Sigmoid colon (tissue), 7 donors: ENCODE results near the gene TMEM82. TPM values are rescaled to one million over a fixed set of nuclear protein-coding genes. Genes with fewer than 3 reads are reported as not detected.

Experiments
- DNase-seq: peaks from one replicate; pipeline ENCODE4 v3.0.0-alpha.2; 2019
- H3K27ac ChIP-seq, 4 donors: fragments of 200-600 bp; sonication (generic); one replicate each; pipeline ENCODE4 v1.5.1; 2016 to 2019; ENCODE audit warnings: mild to moderate bottlenecking in 1 of 4
- H3K27me3 ChIP-seq, 3 donors: fragments of 200-600 bp; sonication (generic); one replicate each; pipeline ENCODE4 v1.5.1; 2019; ENCODE audit warnings: mild to moderate bottlenecking in 1 of 3
- H3K36me3 ChIP-seq, 4 donors: fragments of 200-600 bp; sonication (generic); one replicate each; pipeline ENCODE4 v1.5.1; 2016 to 2019
- H3K4me1 ChIP-seq, 4 donors: fragments of 200-600 bp; sonication (generic); one replicate each; pipeline ENCODE4 v1.5.1; 2017 to 2019
- H3K4me3 ChIP-seq, 4 donors: fragments of 200-600 bp; sonication (generic); one replicate each; pipeline ENCODE4 v1.5.1; 2017 to 2019; ENCODE audit warnings: mild to moderate bottlenecking in 2 of 4, moderate library complexity in 1 of 4
- H3K9me3 ChIP-seq, 4 donors: fragments of 200-600 bp in 3 of 4; sonication (generic) in 3 of 4; one replicate each; pipeline versions ENCODE4 v1.5.1 to v1.6.1; 2013 to 2019
- EP300 ChIP-seq, 4 donors: sonication (generic); formaldehyde crosslinking; IDR thresholded peaks; one replicate each; pipeline ENCODE4 v1.6.1; 2017; ENCODE audit warnings: antibody characterized with exemption in 4 of 4
- POLR2A ChIP-seq, 2 donors: fragments of 450-650 bp; IDR thresholded peaks; one replicate each; pipeline ENCODE4 v1.6.1; 2016; ENCODE audit warnings: antibody characterized with exemption in 2 of 2, mild to moderate bottlenecking in 2 of 2, moderate library complexity in 2 of 2
- POLR2AphosphoS5 ChIP-seq, 4 donors: sonication (generic); formaldehyde crosslinking; IDR thresholded peaks; one replicate each; pipeline ENCODE4 v1.6.1; 2017; ENCODE audit warnings: antibody characterized with exemption in 4 of 4
- WGBS, 2 donors: extraction: QIAGEN DNeasy Blood & Tissue Kit; methylation state at CpG; one replicate each; pipeline ENCODE4 v1.1.7; 2013; 5-methylcytosine and 5-hydroxymethylcytosine counted together
- intact Hi-C: fragments of 100-400 bp; cut with DNase I; formaldehyde crosslinking; loops from one replicate; pipeline ENCODE4 v1.15.1; 2023
- polyA plus RNA-seq, 3 donors: library from polyadenylated mRNA; stranded (reverse); fragments of 200-250 nt; gene quantifications; one replicate each; pipeline ENCODE4 v1.2.3, GENCODE V29; 2013
- total RNA-seq, 4 donors: library from RNA; depleted of rRNA; stranded (reverse); fragments of >200 nt; gene quantifications; one replicate each; pipeline ENCODE4 v1.1.0, GENCODE V29; 2016
- TF ChIP-seq, protein P1 (sequence below), 4 experiments: fragments of 450-650 bp in 3 of 4; fragments of 200-600 bp in 1 of 4; IDR thresholded peaks; one replicate each; pipeline ENCODE4 v1.5.1; 2016 to 2019; ENCODE audit warnings: antibody characterized with exemption in 4 of 4, mild to moderate bottlenecking in 3 of 4, moderate library complexity in 2 of 4
- donor health status: healthy with polysubstance abuse.
- donor health status: Bipolar disorder and iron deficiency.
- donor health status: healthy.

Gene TMEM82
- total and polyA plus RNA-seq, 7 donors: 0.55 to 19.3 (median 11.1) TPM; not detected in 3

- intact Hi-C loops: loop anchor here (2.0 kb wide), 1 partner anchor 73 kb away; the partner anchor contains the start of gene PLEKHM2
- 4 to 15% methylated on average over 24 of the region's 24 CpGs for WGBS, 2 donors
- no peak for DNase-seq
- Histone ChIP-seq H3K27me3 (peaks cover 0 to 13% (median 2%) of the 10 kb centered on the region in 3 donors), H3K4me1 (peaks cover 0 to 48% (median 43%) of the 10 kb centered on the region in 4 donors), H3K4me3 (peak overlapping the region; percentile 79 to 94 (median 88)), H3K36me3 (no peaks in the 10 kb centered on the region), H3K9me3 (no peaks in the 10 kb centered on the region), H3K27ac (peak overlapping the region; percentile 79 to 84 (median 81))
- TF ChIP-seq, protein P1, sequence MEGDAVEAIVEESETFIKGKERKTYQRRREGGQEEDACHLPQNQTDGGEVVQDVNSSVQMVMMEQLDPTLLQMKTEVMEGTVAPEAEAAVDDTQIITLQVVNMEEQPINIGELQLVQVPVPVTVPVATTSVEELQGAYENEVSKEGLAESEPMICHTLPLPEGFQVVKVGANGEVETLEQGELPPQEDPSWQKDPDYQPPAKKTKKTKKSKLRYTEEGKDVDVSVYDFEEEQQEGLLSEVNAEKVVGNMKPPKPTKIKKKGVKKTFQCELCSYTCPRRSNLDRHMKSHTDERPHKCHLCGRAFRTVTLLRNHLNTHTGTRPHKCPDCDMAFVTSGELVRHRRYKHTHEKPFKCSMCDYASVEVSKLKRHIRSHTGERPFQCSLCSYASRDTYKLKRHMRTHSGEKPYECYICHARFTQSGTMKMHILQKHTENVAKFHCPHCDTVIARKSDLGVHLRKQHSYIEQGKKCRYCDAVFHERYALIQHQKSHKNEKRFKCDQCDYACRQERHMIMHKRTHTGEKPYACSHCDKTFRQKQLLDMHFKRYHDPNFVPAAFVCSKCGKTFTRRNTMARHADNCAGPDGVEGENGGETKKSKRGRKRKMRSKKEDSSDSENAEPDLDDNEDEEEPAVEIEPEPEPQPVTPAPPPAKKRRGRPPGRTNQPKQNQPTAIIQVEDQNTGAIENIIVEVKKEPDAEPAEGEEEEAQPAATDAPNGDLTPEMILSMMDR (IDR thresholded peaks at IDR 0.05): no peak
- TF ChIP-seq POLR2A (IDR thresholded peaks at IDR 0.05) (no peak), POLR2AphosphoS5 (IDR thresholded peaks at IDR 0.05) (no peak), EP300 (IDR thresholded peaks at IDR 0.05) (no peak)
Measured at GRCh38 chr1:15757575-15758342, 15.5 kb downstream of the TMEM82 start.

DNA sequence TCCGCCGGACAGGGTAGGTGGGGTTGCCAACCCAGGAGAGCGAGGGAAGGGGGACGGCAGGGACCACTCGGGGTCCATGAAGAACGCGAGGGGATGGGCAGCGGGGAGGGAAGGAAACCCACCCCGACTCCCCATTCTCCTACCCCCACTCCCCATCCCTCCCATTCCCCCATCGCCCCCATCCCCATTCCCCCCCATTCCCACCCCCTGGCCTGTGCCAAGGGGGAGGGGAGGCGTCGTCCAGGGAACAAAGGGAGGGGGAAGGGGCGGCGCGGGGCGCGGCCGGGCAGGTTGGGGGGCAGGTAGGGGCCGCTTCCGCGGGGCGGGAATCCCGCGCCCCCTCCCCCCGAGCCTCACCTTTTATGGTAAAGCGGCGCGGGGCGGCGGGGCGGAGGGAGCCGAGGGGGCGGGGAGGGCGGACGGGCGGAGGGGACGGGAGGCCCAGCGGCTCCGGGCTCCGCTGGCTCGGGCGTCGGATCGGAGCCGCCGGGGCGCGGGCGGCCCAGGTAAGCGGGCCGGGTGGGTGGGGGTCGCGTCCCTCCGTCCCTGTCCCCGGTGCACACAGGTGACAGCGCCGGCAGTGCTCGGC, 16.1 kb downstream of the TMEM82 start, which contains the start of gene FBLIM1:
TSS of gene FBLIM1 (plus strand) at position 453 of the 589 bp plus-strand sequence. CDS start 6,189 bp downstream, outside the sequence.
- intact Hi-C loops: loop anchor here (2.0 kb wide), 1 partner anchor 74 kb away; the partner anchor contains the start of gene PLEKHM2
- Histone ChIP-seq H3K27ac (peak within 1 kb of the TSS; percentile 79 to 84 (median 81)), H3K27me3 (peaks cover 0 to 13% (median 2%) of the 10 kb centered on the region in 3 donors), H3K4me1 (peaks cover 0 to 48% (median 43%) of the 10 kb centered on the region in 4 donors), H3K36me3 (no peaks in the 10 kb centered on the region), H3K4me3 (peak within 1 kb of the TSS; percentile 79 to 94 (median 88)), H3K9me3 (no peaks in the 10 kb centered on the region)
- WGBS, 2 donors: 3% methylated on average over 58 of the region's 58 CpGs
- DNase-seq: peak; percentile 74
- TF ChIP-seq POLR2AphosphoS5 (IDR thresholded peaks at IDR 0.05) (no peak), POLR2A (IDR thresholded peaks at IDR 0.05) (no peak), EP300 (IDR thresholded peaks at IDR 0.05) (no peak)
- TF ChIP-seq, protein P1 (IDR thresholded peaks at IDR 0.05): no peak

GRCh38 chr1:15758953-15759661, 16.8 kb downstream of the TMEM82 start:
- no peak for DNase-seq
- Histone ChIP-seq H3K4me1 (peaks cover 0 to 51% (median 43%) of the 10 kb centered on the region in 4 donors), H3K27me3 (peaks cover 0 to 13% (median 2%) of the 10 kb centered on the region in 3 donors), H3K27ac (peak overlapping the region; percentile 79 to 84 (median 81)), H3K9me3 (no peaks in the 10 kb centered on the region), H3K36me3 (no peaks in the 10 kb centered on the region), H3K4me3 (peak overlapping the region; percentile 79 to 94 (median 88))
- intact Hi-C loops: loop anchor here (2.0 kb wide), 1 partner anchor 74 kb away; the partner anchor contains the start of gene PLEKHM2
- no peak for TF ChIP-seq POLR2AphosphoS5 (IDR thresholded peaks at IDR 0.05)
- TF ChIP-seq POLR2A (IDR thresholded peaks at IDR 0.05): no peak
- TF ChIP-seq EP300 (IDR thresholded peaks at IDR 0.05): no peak
- WGBS, 2 donors: 5 to 8% methylated on average over 58 of the region's 58 CpGs

GRCh38 chr1:15760520-15761211, 18.4 kb downstream of the TMEM82 start:
- Histone ChIP-seq H3K9me3 (no peaks in the 10 kb centered on the region), H3K36me3 (peaks cover 0 to 12% (median 3%) of the 10 kb centered on the region in 4 donors), H3K27ac (peak overlapping the region; percentile 79 to 84 (median 81)), H3K4me3 (peak overlapping the region in 3 of 4 donors; percentile 19 to 91 (median 84)), H3K27me3 (peaks cover 0 to 13% (median 2%) of the 10 kb centered on the region in 3 donors), H3K4me1 (peaks cover 0 to 54% (median 46%) of the 10 kb centered on the region in 4 donors)
- intact Hi-C loops: loop anchor here (5.0 kb wide), 1 partner anchor 158 kb away; no protein-coding TSS in a partner anchor
- TF ChIP-seq POLR2A (IDR thresholded peaks at IDR 0.05) (no peak), EP300 (IDR thresholded peaks at IDR 0.05) (no peak), POLR2AphosphoS5 (IDR thresholded peaks at IDR 0.05) (no peak)
- TF ChIP-seq, protein P1 (IDR thresholded peaks at IDR 0.05): no peak
- peak; percentile 82 for DNase-seq
- 58 to 77% methylated on average over 12 of the region's 12 CpGs for WGBS, 2 donors
